ELR (cell line): ENCODE measurements around the gene EPHA1.

ENCODE experiments used
- DNase-seq: peaks from one replicate; pipeline ENCODE4 v3.0.0-alpha.2; 2015; ENCODE audit warnings: low read depth

The EPHA1 gene

DNA sequence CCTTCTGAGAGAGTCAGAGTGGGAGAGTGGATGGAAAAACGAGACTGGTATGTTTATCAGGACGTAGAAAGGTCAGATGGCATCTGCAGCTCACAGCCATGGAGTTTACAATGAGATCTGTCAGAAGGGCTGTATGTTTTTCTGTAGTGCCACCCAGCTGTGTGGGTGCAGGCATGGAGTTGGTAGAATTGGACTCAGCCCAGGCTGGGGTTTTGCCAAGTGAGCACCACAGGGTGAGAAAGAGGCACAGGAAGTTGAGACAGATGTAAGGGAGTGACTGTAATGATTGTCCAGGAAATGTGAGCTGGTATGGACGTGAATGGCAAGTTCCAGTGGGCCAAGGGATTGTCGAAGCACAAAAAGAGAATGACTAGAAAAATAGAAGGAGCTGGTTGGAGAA, 36.6 kb downstream of the EPHA1 start:
- no peak for DNase-seq

- no peak for DNase-seq
Observed at GRCh38 chr7:143369678-143370651, 38.7 kb downstream of the EPHA1 start.

- DNase-seq, result no peak
Observed at GRCh38 chr7:143368387-143368786, 40.3 kb downstream of the EPHA1 start.

DNA sequence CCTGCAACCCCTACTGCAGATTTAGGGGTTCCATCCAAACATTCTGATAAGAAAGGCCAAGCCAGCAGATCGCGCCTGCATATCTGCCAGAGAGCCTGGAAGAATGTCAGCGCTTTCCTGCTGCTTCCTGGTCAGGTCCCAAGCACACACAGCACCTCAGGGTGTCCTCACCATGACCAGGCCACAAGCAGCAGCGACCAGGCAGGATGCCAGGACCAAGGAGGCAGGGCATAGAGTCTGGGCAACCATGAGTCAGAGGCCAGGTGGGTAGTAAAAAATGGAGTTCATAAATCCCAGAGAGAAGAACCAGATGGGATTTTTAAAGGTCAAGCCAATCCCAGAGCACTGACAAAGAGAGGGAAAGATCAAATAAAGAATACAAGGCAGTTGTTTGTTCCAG, 40.7 kb downstream of the EPHA1 start:
- DNase-seq, result peak; percentile 41

- no peak for DNase-seq
Observed at GRCh38 chr7:143363016-143363937, 45.4 kb downstream of the EPHA1 start.

GRCh38 chr7:143362131-143363015, 46.3 kb downstream of the EPHA1 start, which contains the start of gene FAM131B:
FAM131B (minus strand) TSS chr7:143362713; CDS start chr7:143362603, 110 bp downstream.
- DNase-seq, result peak; percentile 37

DNA sequence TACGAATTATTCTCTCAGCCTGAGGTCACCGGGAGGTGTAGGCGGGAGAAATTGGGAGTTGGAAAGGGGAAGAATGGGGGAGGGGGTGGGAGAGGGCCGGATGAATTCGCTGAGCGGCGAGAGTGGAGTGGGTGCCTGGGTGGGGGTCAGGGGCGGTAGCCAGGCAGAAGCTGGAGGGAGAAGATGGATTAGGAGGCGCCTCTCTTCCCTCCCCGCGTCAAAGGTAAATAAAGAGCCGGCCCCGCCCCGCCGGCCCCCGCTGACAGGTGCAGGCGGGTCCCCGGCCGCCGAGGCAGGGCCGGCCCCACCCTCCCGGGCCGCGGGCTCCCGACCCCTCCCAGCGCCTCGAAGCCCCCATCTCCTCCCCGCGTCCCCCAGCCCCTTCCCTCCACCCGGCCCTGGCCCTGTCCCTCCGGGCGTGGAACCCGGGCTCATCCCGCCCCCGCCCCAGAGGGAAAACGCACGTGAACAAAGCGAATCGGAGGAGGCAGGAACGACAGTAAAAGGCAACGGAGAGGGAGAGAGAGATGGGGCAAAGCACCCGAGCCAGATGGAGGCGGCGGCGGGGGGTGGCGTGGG, 47.0 kb downstream of the EPHA1 start:
- no peak for DNase-seq

- no peak for DNase-seq
Observed at GRCh38 chr7:143360788-143361551, 47.7 kb downstream of the EPHA1 start.

- DNase-seq, result no peak
Observed at GRCh38 chr7:143359771-143360353, 48.8 kb downstream of the EPHA1 start.

GRCh38 chr7:143358626-143359025, 50.0 kb downstream of the EPHA1 start:
- DNase-seq, result no peak

- no peak for DNase-seq
Observed at GRCh38 chr7:143356414-143357050, 52.1 kb downstream of the EPHA1 start.

GRCh38 chr7:143355450-143356385, 52.9 kb downstream of the EPHA1 start:
- DNase-seq, result no peak

DNA sequence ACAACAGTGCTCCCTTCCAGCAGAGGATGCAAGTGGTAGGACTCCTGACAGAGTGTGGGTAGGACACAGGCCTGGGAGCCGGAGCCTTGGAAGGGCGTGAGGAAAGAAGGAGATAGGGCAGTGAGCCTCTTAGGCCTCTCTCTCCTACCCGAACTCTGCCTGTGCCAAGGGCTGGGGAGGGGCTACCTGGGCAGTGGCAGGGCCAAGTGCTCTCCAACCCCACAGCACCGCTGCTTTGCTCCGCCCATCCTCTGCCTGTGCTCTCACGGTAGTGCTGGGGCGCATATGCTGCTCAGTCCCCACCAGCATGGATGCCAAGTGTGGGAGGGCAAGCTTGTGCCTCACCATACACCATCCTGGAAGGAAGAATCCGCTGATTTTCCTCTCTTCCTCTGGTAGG, 53.7 kb downstream of the EPHA1 start:
- DNase-seq, result no peak

DNA sequence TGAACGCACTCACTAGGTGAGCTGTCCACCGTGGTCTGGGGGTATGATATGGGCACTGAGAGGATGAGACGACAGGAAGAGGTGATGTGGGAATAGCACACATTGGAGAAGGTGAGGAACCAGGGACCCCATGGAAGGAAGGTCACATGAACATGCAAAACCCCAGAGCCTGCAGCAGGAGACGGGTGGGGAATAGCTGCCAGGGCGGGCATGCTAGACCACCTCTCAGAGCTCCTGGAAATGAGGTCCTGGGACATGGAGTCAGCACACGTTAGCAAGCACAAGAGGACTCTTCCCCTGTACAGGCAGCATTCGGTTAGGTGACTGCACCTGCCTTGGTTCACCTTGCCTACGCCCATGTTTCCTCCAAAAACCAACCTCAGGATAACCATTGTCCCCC, 54.3 kb downstream of the EPHA1 start:
- no peak for DNase-seq

GRCh38 chr7:143352531-143353002, 56.1 kb downstream of the EPHA1 start:
- no peak for DNase-seq

GRCh38 chr7:143351574-143351973, 57.1 kb downstream of the EPHA1 start:
- DNase-seq, result no peak

- DNase-seq, result no peak
Observed at GRCh38 chr7:143351060-143351459, 57.6 kb downstream of the EPHA1 start.

GRCh38 chr7:143347950-143348349, 60.7 kb downstream of the EPHA1 start:
- no peak for DNase-seq
